NCI-H128 (cell line): ENCODE measurements around the gene SFTPD.
"Not testable (repeated sequence)": the region's sequence is repeated elsewhere in the genome, so short reads cannot be mapped to it uniquely, and the experiment has no call there.

Experiments
- DNase-seq: peaks from one replicate; lab custom pipeline; 2025; ENCODE audit not compliant: unreplicated experiment; lab: John Stamatoyannopoulos, UW

SFTPD gene

GRCh38 chr10:79927111-79927828 lies 21.6 kb downstream of the SFTPD start:
- no peak for DNase-seq

GRCh38 chr10:79926037-79926436 lies 22.9 kb downstream of the SFTPD start:
- DNase-seq = no peak

- DNase-seq = no peak
Observed at GRCh38 chr10:79925614-79926013, 23.3 kb downstream of the SFTPD start.

- DNase-seq = no peak
Observed at GRCh38 chr10:79923669-79924068, 25.2 kb downstream of the SFTPD start.

- DNase-seq = no peak
Observed at GRCh38 chr10:79923145-79923544, 25.8 kb downstream of the SFTPD start.

GRCh38 chr10:79922011-79922412 lies 26.9 kb downstream of the SFTPD start:
- DNase-seq = not testable (repeated sequence)

GRCh38 chr10:79915838-79916237 lies 33.1 kb downstream of the SFTPD start:
- DNase-seq = not testable (repeated sequence)

- DNase-seq = not testable (repeated sequence)
Observed at GRCh38 chr10:79914512-79914911, 34.4 kb downstream of the SFTPD start.

GRCh38 chr10:79910836-79911235 lies 38.1 kb downstream of the SFTPD start:
- no peak for DNase-seq

GRCh38 chr10:79910344-79910743 lies 38.6 kb downstream of the SFTPD start:
- no peak for DNase-seq

GRCh38 chr10:79905322-79906314 lies 43.3 kb downstream of the SFTPD start:
- DNase-seq = no peak

- no peak for DNase-seq
Observed at GRCh38 chr10:79904671-79905321, 44.1 kb downstream of the SFTPD start.

GRCh38 chr10:79901571-79901970 lies 47.3 kb downstream of the SFTPD start:
- not testable (repeated sequence) for DNase-seq

- no peak for DNase-seq
Observed at GRCh38 chr10:79898597-79899325, 50.1 kb downstream of the SFTPD start.

- not testable (repeated sequence) for DNase-seq
Observed at GRCh38 chr10:79892896-79893295, 56.0 kb downstream of the SFTPD start.

- DNase-seq = no peak
Observed at GRCh38 chr10:79890469-79890868, 58.4 kb downstream of the SFTPD start.

- not testable (repeated sequence) for DNase-seq
Observed at GRCh38 chr10:79888984-79889383, 59.9 kb downstream of the SFTPD start.
